ENCODE measurements around the gene PLCH1. TPM values are rescaled to one million over a fixed set of nuclear protein-coding genes. Genes with fewer than 3 reads are reported as not detected.
A peak's percentile ranks its signal among the peaks of the same experiment; 100 is the strongest.

PLCH1 gene
- total RNA-seq, 1 experiment from 2014 or later = 0.12 TPM

- intact Hi-C loops (cut with micrococcal nuclease) = no loop called here
- H3K36me3 Mint-ChIP-seq (ENCODE audit: insufficient read depth, unreplicated experiment) = peaks cover 13% of the 10 kb centered on the region
- CTCF ChIA-PET = interaction anchor here (0.5 to 0.7 kb wide), 3 partner anchors 13 to 99 kb away, joined by 3 read pairs; no protein-coding TSS in a partner anchor
- no peak for DNase-seq (ENCODE audit: unreplicated experiment)
- no peak for TF ChIP-seq CTCF (IDR thresholded peaks at IDR 0.05; ENCODE audit: unreplicated experiment)
- POLR2A ChIA-PET = interaction anchor here (0.7 kb wide), 1 partner anchor 30 kb away, joined by 3 read pairs; no protein-coding TSS in a partner anchor
- BruUV-seq (replicated peaks) = no TSS peak
- H3K4me3 Mint-ChIP-seq (ENCODE audit: unreplicated experiment) = no peak overlapping the region
- no peaks in the 10 kb centered on the region for H3K9me3 Mint-ChIP-seq (ENCODE audit: unreplicated experiment)
- no peaks in the 10 kb centered on the region for H3K4me1 Mint-ChIP-seq (ENCODE audit: insufficient read depth, unreplicated experiment)
- no peaks in the 10 kb centered on the region for H3K27me3 Mint-ChIP-seq (ENCODE audit: insufficient read depth, unreplicated experiment)
- H3K27ac Mint-ChIP-seq (ENCODE audit: low read depth, unreplicated experiment) = no peak overlapping the region
These were observed 27.9 kb upstream of the PLCH1 start for GRCh38 chr3:155772801-155773200.

- Mint-ChIP-seq H3K4me1 (ENCODE audit: insufficient read depth, unreplicated experiment) (no peaks in the 10 kb centered on the region), H3K4me3 (ENCODE audit: unreplicated experiment) (no peak overlapping the region), H3K36me3 (ENCODE audit: insufficient read depth, unreplicated experiment) (peaks cover 13% of the 10 kb centered on the region), H3K9me3 (ENCODE audit: unreplicated experiment) (no peaks in the 10 kb centered on the region), H3K27ac (ENCODE audit: low read depth, unreplicated experiment) (no peak overlapping the region), H3K27me3 (ENCODE audit: insufficient read depth, unreplicated experiment) (no peaks in the 10 kb centered on the region)
- BruUV-seq (replicated peaks) = no TSS peak
- POLR2A ChIA-PET = no interaction called here
- DNase-seq (ENCODE audit: unreplicated experiment) = no peak
- intact Hi-C loops (cut with micrococcal nuclease) = no loop called here
- no peak for TF ChIP-seq CTCF (IDR thresholded peaks at IDR 0.05; ENCODE audit: unreplicated experiment)
- CTCF ChIA-PET = no interaction called here
These were observed 26.3 kb upstream of the PLCH1 start for GRCh38 chr3:155771126-155771525.

- POLR2A ChIA-PET = interaction anchor here (0.5 kb wide), 1 partner anchor 165 kb away, joined by 3 read pairs; no protein-coding TSS in a partner anchor
These were observed 21.3 kb upstream of the PLCH1 start for GRCh38 chr3:155766206-155766605.

GRCh38 chr3:155763870-155764463 is 19.1 kb upstream of the PLCH1 start:
- Mint-ChIP-seq H3K4me3 (ENCODE audit: unreplicated experiment) (no peak overlapping the region), H3K27ac (ENCODE audit: low read depth, unreplicated experiment) (no peak overlapping the region), H3K36me3 (ENCODE audit: insufficient read depth, unreplicated experiment) (peaks cover 5% of the 10 kb centered on the region), H3K9me3 (ENCODE audit: unreplicated experiment) (no peaks in the 10 kb centered on the region), H3K4me1 (ENCODE audit: insufficient read depth, unreplicated experiment) (no peaks in the 10 kb centered on the region), H3K27me3 (ENCODE audit: insufficient read depth, unreplicated experiment) (no peaks in the 10 kb centered on the region)
- ChIA-PET CTCF (no interaction called here), POLR2A (no interaction called here)
- no TSS peak for BruUV-seq (replicated peaks)
- DNase-seq (ENCODE audit: unreplicated experiment) = no peak
- intact Hi-C loops (cut with micrococcal nuclease) = no loop called here
- TF ChIP-seq CTCF (IDR thresholded peaks at IDR 0.05; ENCODE audit: unreplicated experiment) = no peak

More at GRCh38 chr3:155766206-155766605, 21.3 kb upstream of the PLCH1 start:
- intact Hi-C loops (cut with micrococcal nuclease) = no loop called here
- DNase-seq (ENCODE audit: unreplicated experiment) = peak; percentile 56
- CTCF ChIA-PET = interaction anchor here (0.6 to 1.5 kb wide), 6 partner anchors 10 to 628 kb away, joined by 3 to 7 read pairs (median 3); partner anchors contain the start of gene C3orf33
- Mint-ChIP-seq H3K27ac (ENCODE audit: low read depth, unreplicated experiment) (no peak overlapping the region), H3K36me3 (ENCODE audit: insufficient read depth, unreplicated experiment) (peaks cover 5% of the 10 kb centered on the region), H3K4me3 (ENCODE audit: unreplicated experiment) (no peak overlapping the region), H3K9me3 (ENCODE audit: unreplicated experiment) (no peaks in the 10 kb centered on the region), H3K27me3 (ENCODE audit: insufficient read depth, unreplicated experiment) (no peaks in the 10 kb centered on the region), H3K4me1 (ENCODE audit: insufficient read depth, unreplicated experiment) (no peaks in the 10 kb centered on the region)
- no peak for TF ChIP-seq CTCF (IDR thresholded peaks at IDR 0.05; ENCODE audit: unreplicated experiment)
- BruUV-seq (replicated peaks) = no TSS peak
